ENCODE measurements around the gene DMC1. TPM values are rescaled to one million over a fixed set of nuclear protein-coding genes. Genes with fewer than 3 reads are reported as not detected.

The DMC1 gene
- total and polyA plus RNA-seq, 2 of the 13 experiments (the other 11 are each of a cell fraction or from before 2014, with no cell fraction given) = 0.82 TPM; not detected in 1

DNA sequence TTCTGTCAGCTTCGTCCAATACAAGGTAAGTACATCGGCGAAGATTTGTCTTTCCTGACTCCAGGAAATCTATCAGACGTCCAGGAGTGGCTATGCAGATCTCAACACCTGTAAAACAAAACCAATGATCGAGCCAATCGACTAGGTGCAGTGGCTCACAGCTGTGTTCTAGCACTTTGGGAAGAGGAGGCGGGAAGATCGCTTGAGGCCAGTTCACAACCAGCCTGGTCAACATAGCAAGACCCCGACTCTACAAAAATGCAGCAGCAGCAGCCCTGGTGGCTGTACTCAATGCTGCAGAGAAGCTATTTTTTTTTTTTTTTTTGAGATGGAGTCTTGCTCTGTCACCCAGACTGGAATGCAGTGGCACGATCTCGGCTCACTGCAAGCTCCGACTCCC, 75.0 kb downstream of the DMC1 start:
- Histone ChIP-seq H3K9me3 (ENCODE audit: low read length) (no peaks in the 10 kb centered on the region), H2AFZ (ENCODE audit: low read length) (no peak overlapping the region), H3K27ac (ENCODE audit: extremely low read length, insufficient read depth, low read length) (no peak overlapping the region), H3K4me2 (ENCODE audit: low read depth, low read length) (no peak overlapping the region), H3K4me3 (replicated peaks in 1 of 3; ENCODE audit: insufficient read depth in 1 of 3, low read depth in 2 of 3, low read length in 3 of 3) (no peak overlapping the region), H3K4me1 (ENCODE audit: insufficient read depth, low read length) (peaks cover 46% of the 10 kb centered on the region), H3K27me3 (ENCODE audit: control insufficient read depth in 1 of 2, insufficient read depth in 2 of 2, low read length in 2 of 2) (no peaks in the 10 kb centered on the region), H4K20me1 (ENCODE audit: insufficient read depth, low read length) (peaks cover 6% of the 10 kb centered on the region; the same call in 1 of the 2 replicates), H3K9ac (ENCODE audit: insufficient read depth, low read depth, low read length) (no peak overlapping the region), H3K79me2 (ENCODE audit: insufficient read depth, low read length) (peaks cover 16% of the 10 kb centered on the region), H3K36me3 (replicated peaks in 1 of 2; ENCODE audit: control insufficient read depth in 1 of 2, insufficient read depth in 2 of 2, low read length in 2 of 2) (peaks cover 23 to 89% of the 10 kb centered on the region in 2 experiments)
- TF ChIP-seq RBM22 (optimal IDR thresholded peaks at IDR 0.05; ENCODE audit: low read length) (peak; percentile 62), ZNF766 (CRISPR knock-in tag; IDR thresholded peaks at IDR 0.05; ENCODE audit: borderline replicate concordance) (no peak)
- ATAC-seq (peak; percentile 23; the same call in 1 of the 3 replicates), FAIRE-seq (no peak), DNase-seq (ENCODE audit: low spot score) (no peak)
- intact Hi-C loops (cut with micrococcal nuclease; ENCODE audit: unreplicated experiment) (no loop called here), in situ Hi-C loops (cut with HindIII; ENCODE audit: extremely low pct_ligation_motif_present, low pct_unique_long_range_greater_than_20kb) (no loop called here)
- WGBS (ENCODE audit: low lambda C conversion rate) = over 99% methylated on average over 12 of the region's 12 CpGs
- BruUV-seq (replicated peaks) = no TSS peak
- POLR2A ChIA-PET = interaction anchor here (1.1 kb wide), 1 partner anchor 9 kb away, joined by 3 read pairs; no protein-coding TSS in a partner anchor
- CTCF ChIA-PET (ENCODE audit: low intra/inter-chr PET ratio, low total read pairs) = no interaction called here

DNA sequence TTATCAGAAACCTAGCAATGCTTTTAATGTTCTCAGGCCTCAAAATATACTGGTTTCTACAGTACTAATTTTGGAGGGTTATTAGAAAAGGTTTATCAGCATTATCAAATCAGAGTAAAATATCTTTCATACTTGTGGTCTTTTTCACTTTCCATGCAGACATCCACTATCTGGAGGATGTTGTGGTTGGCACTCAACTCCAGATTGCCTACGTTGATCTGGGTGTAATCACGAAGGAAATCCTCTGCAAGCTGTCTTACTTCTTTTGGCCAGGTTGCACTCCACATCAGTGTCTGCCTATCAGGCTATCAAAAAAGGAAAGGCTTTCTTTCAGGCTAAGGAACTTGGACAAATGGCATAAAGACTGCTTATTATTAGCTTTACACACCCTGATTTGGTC, 75.5 kb downstream of the DMC1 start:
- intact Hi-C loops (cut with micrococcal nuclease; ENCODE audit: unreplicated experiment) (no loop called here), in situ Hi-C loops (cut with HindIII; ENCODE audit: extremely low pct_ligation_motif_present, low pct_unique_long_range_greater_than_20kb) (no loop called here)
- 100% methylated on average over 2 of the region's 2 CpGs for WGBS (ENCODE audit: low lambda C conversion rate)
- no peak overlapping the region for H2AFZ ChIP-seq (ENCODE audit: low read length)
- DNase-seq (ENCODE audit: low spot score) = no peak
- TF ChIP-seq ZNF530 (CRISPR knock-in tag; IDR thresholded peaks at IDR 0.05; ENCODE audit: low read depth) (no peak), POLR2AphosphoS2 (IDR thresholded peaks at IDR 0.05; ENCODE audit: low read depth, low read length) (no peak), TSC22D2 (CRISPR knock-in tag; IDR thresholded peaks at IDR 0.05; ENCODE audit: borderline replicate concordance) (no peak), RAD51 (IDR thresholded peaks at IDR 0.05; ENCODE audit: borderline replicate concordance) (no peak), MBD4 (IDR thresholded peaks at IDR 0.05; ENCODE audit: borderline replicate concordance, low read length) (no peak), DR1 (CRISPR knock-in tag; IDR thresholded peaks at IDR 0.05) (no peak), ZNF816 (CRISPR knock-in tag; IDR thresholded peaks at IDR 0.05; ENCODE audit: borderline replicate concordance) (no peak), U2AF2 (IDR thresholded peaks at IDR 0.05; ENCODE audit: low read depth, low read length) (no peak)
- no peak overlapping the region for H3K4me3 ChIP-seq (replicated peaks in 1 of 3; ENCODE audit: insufficient read depth in 1 of 3, low read depth in 2 of 3, low read length in 3 of 3)
- no peak for ATAC-seq
- peaks cover 5% of the 10 kb centered on the region; the same call in 1 of the 2 replicates for H4K20me1 ChIP-seq (ENCODE audit: insufficient read depth, low read length)
- H3K27me3 ChIP-seq (ENCODE audit: control insufficient read depth in 1 of 2, insufficient read depth in 2 of 2, low read length in 2 of 2) = no peaks in the 10 kb centered on the region
- H3K4me2 ChIP-seq (ENCODE audit: low read depth, low read length) = no peak overlapping the region
- peaks cover 14% of the 10 kb centered on the region for H3K79me2 ChIP-seq (ENCODE audit: insufficient read depth, low read length)
- no peak overlapping the region for H3K27ac ChIP-seq (ENCODE audit: extremely low read length, insufficient read depth, low read length)
- FAIRE-seq = no peak
- BruUV-seq (replicated peaks) = no TSS peak
- H3K36me3 ChIP-seq (replicated peaks in 1 of 2; ENCODE audit: control insufficient read depth in 1 of 2, insufficient read depth in 2 of 2, low read length in 2 of 2) = peaks cover 26 to 89% of the 10 kb centered on the region in 2 experiments
- H3K4me1 ChIP-seq (ENCODE audit: insufficient read depth, low read length) = peaks cover 42% of the 10 kb centered on the region
- POLR2A ChIA-PET = interaction anchor here (1.1 kb wide), 1 partner anchor 9 kb away, joined by 3 read pairs; no protein-coding TSS in a partner anchor
- H3K9me3 ChIP-seq (ENCODE audit: low read length) = no peaks in the 10 kb centered on the region
- no peak overlapping the region for H3K9ac ChIP-seq (ENCODE audit: insufficient read depth, low read depth, low read length)
- CTCF ChIA-PET (ENCODE audit: low intra/inter-chr PET ratio, low total read pairs) = no interaction called here
